Stimulated activated CD8-positive, alpha-beta memory T cell treated with anti-CD3 and anti-CD28 coated beads, Interleukin-15, amount 100 ng/mL, for 24 hours (primary cell): ENCODE results near the gene DIP2C.
"Not testable (repeated sequence)": the region's sequence is repeated elsewhere in the genome, so short reads cannot be mapped to it uniquely, and the experiment has no call there.

Experiments used
- DNase-seq: peaks from one replicate; pipeline ENCODE4 v3.0.0-alpha.2; 2020; ENCODE audit warnings: low read depth

Gene DIP2C

DNA sequence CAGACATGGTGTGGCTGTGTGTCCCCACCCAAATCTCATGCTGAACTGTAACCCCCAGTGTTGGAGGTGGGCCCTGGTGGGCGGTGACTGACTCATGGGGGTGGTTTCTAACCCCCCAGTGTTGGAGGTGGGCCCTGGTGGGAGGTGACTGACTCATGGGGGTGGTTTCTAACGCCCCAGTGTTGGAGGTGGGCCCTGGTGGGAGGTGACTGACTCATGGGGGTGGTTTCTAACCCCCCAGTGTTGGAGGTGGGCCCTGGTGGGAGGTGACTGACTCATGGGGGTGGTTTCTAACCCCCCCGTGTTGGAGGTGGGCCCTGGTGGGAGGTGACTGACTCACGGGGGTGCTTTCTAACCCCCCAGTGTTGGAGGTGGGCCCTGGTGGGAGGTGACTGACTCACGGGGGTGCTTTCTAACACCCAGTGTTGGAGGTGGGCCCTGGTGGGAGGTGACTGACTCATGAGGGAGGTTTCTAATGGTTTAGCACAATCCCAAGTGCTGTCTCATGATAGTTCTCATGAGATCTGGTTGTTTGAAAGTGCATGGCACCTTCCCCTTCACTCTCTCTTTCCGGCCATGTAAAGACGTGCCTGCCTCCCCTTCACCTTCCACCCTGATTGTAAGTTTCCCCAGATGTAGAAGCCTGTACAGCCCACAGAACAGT, 78.7 kb downstream of the DIP2C start:
- not testable (repeated sequence) for DNase-seq

DNA sequence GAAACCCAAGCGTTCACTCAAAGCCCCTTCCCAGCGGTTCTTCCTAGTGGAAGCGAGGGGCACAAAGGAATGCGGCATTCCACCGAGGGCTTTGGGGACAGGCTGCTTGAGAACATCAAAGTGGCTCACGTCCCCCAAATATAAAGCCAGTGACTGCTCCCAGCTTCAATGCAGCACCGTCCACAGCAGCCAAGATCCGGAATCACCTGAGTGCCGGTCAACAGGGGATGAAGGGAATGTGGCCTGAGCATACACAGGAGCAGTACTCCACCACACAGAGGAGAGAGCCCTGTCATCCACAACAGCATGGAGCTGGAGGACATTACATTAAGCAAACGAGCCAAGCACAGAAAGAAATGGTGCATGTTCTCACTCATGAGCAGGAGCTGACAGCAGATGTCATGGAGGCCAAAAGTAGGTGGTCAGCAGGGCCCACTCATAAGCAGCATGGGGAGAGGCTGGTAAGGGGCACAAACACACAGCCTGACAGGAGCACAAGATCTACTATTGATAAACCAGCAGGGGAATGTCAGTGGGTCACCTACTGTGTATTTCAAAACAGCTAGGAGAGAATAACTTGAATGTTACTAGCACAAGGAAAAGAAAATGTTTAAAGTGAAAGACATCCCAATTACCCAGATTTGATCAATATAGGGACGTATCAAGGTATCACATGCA, 79.5 kb downstream of the DIP2C start:
- no peak for DNase-seq

GRCh38 chr10:609262-609658, 80.2 kb downstream of the DIP2C start:
- no peak for DNase-seq

- no peak for DNase-seq
Measured at GRCh38 chr10:608331-609261, 80.9 kb downstream of the DIP2C start.

GRCh38 chr10:607545-608185, 81.8 kb downstream of the DIP2C start:
- DNase-seq: no peak

GRCh38 chr10:606762-607544, 82.5 kb downstream of the DIP2C start:
- no peak for DNase-seq

DNA sequence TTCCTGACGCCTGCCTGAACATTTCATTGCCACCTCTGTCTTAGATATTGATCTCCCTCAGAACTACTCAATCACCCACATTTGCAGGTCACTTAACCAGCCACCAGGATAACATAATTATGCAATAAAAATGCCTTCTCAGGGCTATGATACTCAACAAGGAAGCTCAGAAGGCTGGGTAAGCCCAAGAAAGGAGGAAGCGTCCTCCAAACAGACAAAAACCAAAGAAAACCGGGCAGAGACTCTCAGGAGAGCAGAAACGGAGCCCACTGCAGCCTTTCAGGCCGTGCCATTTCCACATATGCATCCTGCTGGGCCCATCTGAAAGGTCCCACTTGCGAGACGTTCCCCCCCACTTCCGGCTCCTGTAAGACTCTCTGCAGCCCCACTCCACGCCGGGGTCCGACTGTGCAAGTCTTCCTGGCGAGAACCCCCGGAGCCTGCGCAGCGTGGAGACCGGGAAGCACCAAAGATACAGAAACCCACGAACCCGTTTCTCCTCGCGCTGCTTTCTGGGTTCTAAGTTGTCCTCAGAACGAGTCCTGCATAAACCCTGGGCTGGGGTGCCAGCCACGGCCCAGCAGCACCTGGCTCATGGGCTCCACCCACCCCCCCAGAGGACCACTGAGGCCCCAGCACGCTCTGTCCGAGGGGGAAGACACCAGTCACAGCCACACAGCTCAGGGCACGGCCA, 83.7 kb downstream of the DIP2C start:
- no peak for DNase-seq

DNA sequence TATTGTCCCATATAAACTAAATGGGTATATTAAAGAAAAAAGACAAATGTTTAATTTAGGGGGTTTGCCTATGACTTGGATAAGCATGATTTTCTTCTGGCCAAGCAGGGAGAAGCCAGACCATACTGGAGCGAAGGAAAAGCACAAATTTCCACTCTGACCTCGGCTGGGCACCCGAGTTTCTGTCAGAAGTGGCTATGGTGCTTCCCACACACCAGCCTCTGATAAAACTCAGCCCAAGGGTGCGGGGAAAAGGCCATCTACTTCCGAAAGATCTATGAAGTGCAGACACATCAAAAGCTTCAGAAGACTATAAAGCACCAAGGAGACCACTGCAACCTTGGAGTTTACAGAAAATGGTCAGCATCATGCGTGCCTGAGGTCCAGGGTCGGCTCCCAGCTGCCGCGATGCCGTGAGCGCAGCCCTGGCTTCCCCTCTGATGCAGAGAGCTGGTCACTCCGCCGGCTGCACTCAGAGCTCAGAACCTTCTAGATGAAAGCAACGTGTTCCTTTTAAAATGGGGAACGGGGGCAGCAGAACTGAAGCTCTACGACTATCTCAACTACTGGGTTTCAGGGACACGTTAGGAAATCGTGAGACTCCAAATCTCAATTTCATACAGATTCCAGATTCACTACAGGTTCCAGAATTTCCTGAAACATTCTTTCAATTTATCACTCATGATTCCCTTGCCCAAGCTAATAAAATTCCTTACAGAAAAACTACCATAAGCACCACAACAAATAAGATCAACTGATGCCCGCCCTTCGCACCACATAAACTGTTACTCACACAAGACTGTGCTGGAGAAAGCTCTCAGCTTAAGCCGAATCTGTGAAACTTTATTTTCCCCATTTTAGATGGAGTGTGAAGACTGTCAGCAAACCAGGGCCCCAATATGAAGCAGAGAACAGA, 84.5 kb downstream of the DIP2C start:
- no peak for DNase-seq

DNA sequence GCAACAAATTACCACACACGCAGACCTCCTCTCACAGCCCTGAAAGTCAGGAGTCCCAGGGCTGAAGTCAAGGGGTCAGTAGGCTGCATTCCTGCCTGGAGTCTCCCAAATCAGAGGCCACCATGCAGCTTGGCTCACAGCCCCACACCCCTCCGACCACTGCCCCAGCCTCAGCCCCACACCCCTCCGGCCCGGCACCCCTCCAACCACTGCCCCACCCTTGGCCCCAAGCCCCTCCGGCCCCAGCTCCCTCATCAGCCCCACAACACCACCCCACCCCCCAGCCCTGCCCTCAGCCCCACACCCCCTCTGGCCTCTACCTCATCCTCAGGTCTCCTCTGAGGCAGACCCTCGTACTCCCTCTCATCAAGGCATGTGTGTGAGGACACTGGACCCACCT, 85.7 kb downstream of the DIP2C start:
- no peak for DNase-seq

GRCh38 chr10:602391-603005, 87.0 kb downstream of the DIP2C start:
- DNase-seq: no peak

DNA sequence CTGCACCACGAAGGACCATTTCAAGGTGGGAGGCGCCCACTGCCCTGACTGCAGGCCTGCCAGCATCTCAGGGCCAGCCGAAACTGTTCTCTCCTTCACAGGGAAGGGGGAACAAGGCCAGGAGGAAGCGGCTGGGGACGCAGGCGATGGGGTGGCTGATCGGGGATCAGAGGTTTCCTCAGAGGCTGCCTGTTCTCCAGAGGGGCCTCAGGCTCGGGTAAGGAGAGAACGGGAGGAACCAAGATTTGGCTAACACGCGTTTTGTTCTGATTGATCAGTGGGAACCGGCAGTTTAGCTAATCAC, 87.9 kb downstream of the DIP2C start:
- no peak for DNase-seq

GRCh38 chr10:600876-601659, 88.4 kb downstream of the DIP2C start:
- no peak for DNase-seq

- DNase-seq: no peak
Measured at GRCh38 chr10:600234-600633, 89.2 kb downstream of the DIP2C start.

- no peak for DNase-seq
Measured at GRCh38 chr10:599767-600166, 89.7 kb downstream of the DIP2C start.

- no peak for DNase-seq
Measured at GRCh38 chr10:598415-599170, 90.9 kb downstream of the DIP2C start.

DNA sequence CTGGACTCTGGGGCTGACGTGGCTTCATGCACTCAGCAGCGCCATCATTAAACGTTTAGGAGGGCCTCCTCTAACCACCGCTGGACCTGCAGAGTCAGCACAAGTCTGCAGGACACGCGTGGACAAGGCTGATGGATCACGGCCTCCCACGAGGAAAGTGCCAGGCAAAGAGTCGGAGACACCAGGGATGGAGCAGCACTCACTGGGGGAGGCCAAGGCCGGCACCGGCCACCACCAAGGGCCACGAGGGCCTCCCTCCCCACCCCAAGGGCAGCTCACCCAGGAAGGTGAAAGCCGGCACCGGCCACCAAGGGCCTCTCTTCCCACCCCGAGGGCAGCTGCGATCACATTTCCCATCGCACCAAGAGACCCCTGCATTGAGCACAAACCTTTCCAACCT, 91.5 kb downstream of the DIP2C start:
- DNase-seq: no peak

- DNase-seq: no peak
Measured at GRCh38 chr10:596725-597345, 92.6 kb downstream of the DIP2C start.

DNA sequence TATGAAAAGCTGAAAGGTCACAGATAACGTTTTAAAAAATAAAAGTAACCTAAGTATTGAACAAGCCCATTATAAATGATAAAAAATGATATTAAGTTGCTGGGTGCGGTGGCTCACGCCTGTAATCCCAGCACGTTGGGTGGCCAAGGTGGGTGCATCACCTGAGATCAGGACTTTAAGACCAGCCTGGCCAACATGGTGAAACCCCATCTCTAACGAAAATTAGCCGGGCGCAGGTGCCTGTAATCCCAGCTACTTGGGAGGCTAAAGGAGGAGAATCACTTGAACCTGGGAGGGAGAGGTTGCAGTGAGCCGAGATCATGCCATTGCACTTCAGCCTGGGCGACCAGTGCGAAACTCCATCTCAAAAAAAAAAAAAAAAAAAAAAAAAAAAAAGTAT, 93.3 kb downstream of the DIP2C start:
- not testable (repeated sequence) for DNase-seq
